GM18873 (cell line): ENCODE data around the gene CGB5.
"Not testable (repeated sequence)": the region's sequence is repeated elsewhere in the genome, so short reads cannot be mapped to it uniquely, and the experiment has no call there.

Experiments
- ATAC-seq: cut with Tn5 transposase; IDR thresholded peaks from one replicate; pipeline ENCODE4 v1.9.1; 2021; ENCODE audit warnings: mild to moderate bottlenecking, moderate library complexity, moderate number of reproducible peaks; ENCODE audit not compliant: unreplicated experiment, low FRiP score

The CGB5 gene

GRCh38 chr19:49020931-49021895 lies 22.4 kb upstream of the CGB5 start:
- ATAC-seq: no peak

DNA sequence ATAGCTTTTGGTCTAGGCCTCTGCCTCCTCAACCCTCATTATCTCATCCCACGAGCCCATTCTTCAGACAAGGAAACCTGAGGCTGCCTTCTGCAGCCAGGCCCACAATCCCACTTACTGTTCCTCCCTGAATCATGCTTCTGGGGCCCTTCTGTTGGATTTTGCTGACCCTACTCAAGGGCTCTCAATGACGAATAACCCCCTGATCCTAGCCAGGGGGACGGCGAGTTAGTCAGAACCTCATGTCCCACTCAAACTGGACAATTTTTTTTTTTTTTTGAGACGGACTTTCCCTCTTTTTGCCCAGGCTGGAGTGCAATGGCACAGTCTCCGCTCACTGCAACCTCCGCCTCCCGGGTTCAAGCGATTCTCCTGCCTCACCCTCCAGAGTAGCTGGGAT lies 21.5 kb upstream of the CGB5 start:
- no peak for ATAC-seq

GRCh38 chr19:49024233-49024632 lies 19.4 kb upstream of the CGB5 start, which contains the start of gene CGB3:
CGB3 (minus strand) TSS chr19:49024333; CDS start chr19:49023971, 362 bp downstream.
- not testable (repeated sequence) for ATAC-seq

DNA sequence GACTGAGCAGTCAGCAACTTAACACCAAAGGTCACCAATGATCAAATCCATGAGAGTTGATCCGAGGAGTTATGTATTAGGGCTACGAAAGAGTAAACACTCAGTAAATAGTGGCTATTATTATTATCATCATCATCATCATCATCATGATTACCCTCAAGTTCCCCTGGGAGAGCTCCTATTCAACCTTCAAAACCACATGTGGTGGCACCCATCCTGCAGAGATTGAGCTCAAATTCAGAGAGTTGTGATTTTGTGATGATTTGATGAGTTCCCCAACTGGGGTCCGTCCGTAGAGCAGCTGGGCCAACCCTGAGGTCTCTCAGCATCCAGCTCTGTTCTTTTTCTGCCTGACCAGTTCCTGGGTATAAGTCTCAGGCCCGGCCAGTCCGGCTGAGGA lies 18.6 kb upstream of the CGB5 start:
- not testable (repeated sequence) for ATAC-seq

- ATAC-seq: not testable (repeated sequence)
These were observed 18.0 kb upstream of the CGB5 start for GRCh38 chr19:49025599-49025998.

DNA sequence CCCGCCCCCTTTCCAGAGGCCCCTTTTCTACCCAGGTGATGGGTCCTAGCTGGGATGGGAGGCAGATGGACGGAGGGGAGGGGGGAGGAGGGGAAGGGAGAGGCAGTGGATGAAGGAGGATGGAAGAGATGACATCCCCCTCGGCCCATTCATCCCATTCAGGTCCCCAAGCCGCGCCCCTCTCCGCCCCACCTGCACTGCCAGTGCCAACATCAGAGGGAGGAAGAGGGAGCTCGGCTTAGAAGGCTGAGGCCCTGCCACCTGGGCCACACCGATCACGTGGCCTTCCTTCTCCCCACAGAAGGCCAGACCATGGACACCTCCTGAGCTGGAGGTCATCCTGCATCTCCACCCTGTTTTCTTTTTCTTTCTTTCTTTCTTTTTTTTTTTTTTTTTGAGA lies 15.0 kb upstream of the CGB5 start:
- not testable (repeated sequence) for ATAC-seq

DNA sequence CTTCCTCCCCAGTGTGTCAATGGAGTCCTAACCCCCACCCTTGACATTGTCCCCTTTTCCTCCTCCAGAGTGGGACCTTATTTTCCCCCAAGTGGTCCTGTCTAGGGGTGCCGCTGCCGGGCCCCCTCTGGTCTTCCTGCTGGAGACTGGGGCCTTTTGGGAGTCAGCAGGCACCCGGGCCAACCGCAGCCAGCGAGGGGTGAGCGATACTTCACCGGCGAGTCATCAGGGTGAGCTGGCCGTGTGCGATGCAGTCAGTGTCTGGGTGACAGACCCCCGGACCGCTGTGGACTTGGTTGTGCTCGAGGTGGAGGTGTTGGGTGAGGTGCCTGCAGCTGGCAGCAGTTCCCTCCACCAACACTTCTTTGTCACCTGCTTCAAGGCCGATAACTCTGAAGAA lies 13.9 kb upstream of the CGB5 start:
- not testable (repeated sequence) for ATAC-seq

DNA sequence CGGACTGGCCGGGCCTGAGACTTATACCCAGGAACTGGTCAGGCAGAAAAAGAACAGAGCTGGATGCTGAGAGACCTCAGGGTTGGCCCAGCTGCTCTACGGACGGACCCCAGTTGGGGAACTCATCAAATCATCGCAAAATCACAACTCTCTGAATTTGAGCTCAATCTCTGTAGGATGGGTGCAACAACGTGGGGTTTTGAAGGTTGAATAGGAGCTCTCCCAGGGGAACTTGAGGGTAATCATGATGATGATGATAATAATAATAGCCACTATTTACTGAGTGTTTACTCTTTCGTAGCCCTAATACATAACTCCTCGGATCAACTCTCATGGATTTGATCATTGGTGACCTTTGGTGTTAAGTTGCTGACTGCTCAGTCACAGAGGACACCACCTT lies 13.3 kb upstream of the CGB5 start:
- not testable (repeated sequence) for ATAC-seq

- ATAC-seq: not testable (repeated sequence)
These were observed 11.9 kb upstream of the CGB5 start, which contains the start of gene CGB2 for GRCh38 chr19:49031642-49032301. CGB2 (plus strand) TSS chr19:49031890; CDS start chr19:49032096, 206 bp downstream.

GRCh38 chr19:49036815-49037214 lies 6.8 kb upstream of the CGB5 start, which contains the start of gene CGB1:
CGB1 (minus strand) TSS chr19:49036895; CDS start chr19:49036711, 184 bp downstream.
- ATAC-seq: not testable (repeated sequence)

DNA sequence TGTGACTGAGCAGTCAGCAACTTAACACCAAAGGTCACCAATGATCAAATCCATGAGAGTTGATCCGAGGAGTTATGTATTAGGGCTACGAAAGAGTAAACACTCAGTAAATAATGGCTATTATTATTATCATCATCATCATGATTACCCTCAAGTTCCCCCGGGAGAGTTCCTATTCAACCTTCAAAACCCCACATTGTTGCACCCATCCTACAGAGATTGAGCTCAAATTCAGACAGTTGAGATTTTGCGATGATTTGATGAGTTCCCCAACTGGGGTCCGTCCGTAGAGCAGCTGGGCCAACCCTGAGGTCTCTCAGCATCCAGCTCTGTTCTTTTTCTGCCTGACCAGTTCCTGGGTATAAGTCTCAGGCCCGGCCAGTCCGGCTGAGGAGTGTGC lies 5.5 kb upstream of the CGB5 start:
- ATAC-seq: not testable (repeated sequence)

DNA sequence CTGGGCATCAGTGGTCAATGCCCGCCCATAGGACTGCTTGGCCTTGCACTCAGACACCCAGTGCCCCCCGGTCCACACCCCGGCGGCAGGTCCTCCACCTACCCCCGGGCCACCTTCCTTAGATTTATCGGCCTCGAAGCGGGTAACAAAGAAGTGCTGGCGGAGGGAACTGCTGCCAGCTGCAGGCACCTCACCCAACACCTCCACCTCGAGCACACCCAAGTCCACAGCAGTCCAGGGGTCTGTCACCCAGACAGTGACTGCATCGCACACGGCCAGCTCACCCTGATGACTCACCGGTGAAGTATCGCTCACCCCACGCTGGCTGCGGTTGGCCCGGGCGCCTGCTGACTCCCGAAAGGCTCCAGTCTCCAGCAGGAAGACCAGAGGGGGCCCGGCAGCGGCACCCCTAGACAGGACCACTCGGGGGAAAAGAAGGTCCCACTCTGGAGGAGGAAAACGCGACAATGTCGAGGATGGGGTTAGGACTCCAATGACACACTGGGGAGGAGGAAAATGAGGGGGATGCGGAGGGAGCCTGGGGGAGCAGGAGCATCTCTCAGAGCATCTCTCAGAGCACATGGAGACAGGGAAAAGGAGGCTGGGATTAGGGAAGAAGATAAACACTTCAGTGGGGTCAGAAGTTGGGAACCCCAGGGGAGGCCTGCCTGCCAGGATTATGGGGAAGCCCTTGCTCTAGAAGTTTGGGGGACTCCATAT lies 4.9 kb upstream of the CGB5 start:
- not testable (repeated sequence) for ATAC-seq

GRCh38 chr19:49039736-49040135 lies 3.9 kb upstream of the CGB5 start:
- ATAC-seq: not testable (repeated sequence)

- ATAC-seq: no peak
These were observed 1.5 kb upstream of the CGB5 start for GRCh38 chr19:49042177-49042576.

DNA sequence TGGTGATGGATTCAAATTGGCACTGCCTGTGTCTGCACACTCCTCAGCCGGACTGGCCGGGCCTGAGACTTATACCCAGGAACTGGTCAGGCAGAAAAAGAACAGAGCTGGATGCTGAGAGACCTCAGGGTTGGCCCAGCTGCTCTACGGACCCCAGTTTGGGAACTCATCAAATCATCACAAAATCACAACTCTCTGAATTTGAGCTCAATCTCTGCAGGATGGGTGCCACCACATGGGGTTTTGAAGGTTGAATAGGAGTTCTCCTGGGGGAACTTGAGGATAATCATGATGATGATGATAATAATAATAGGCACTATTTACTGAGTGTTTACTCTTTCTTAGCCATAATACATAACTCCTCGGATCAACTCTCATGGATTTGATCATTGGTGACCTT lies 982 bp upstream of the CGB5 start:
- ATAC-seq: not testable (repeated sequence)

GRCh38 chr19:49049011-49049410 lies 5.4 kb downstream of the CGB5 start, which contains the start of gene CGB8:
CGB8 (minus strand) TSS chr19:49049111; CDS start chr19:49048739, 372 bp downstream.
- not testable (repeated sequence) for ATAC-seq

DNA sequence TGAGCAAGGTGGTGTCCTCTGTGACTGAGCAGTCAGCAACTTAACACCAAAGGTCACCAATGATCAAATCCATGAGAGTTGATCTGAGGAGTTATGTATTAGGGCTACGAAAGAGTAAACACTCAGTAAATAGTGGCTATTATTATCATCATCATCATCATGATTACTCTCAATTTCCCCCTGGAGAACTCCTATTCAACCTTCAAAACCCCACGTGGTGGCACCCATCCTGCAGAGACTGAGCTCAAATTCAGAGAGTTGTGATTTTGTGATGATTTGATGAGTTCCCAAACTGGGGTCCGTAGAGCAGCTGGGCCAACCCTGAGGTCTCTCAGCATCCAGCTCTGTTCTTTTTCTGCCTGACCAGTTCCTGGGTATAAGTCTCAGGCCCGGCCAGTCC lies 6.2 kb downstream of the CGB5 start:
- not testable (repeated sequence) for ATAC-seq

DNA sequence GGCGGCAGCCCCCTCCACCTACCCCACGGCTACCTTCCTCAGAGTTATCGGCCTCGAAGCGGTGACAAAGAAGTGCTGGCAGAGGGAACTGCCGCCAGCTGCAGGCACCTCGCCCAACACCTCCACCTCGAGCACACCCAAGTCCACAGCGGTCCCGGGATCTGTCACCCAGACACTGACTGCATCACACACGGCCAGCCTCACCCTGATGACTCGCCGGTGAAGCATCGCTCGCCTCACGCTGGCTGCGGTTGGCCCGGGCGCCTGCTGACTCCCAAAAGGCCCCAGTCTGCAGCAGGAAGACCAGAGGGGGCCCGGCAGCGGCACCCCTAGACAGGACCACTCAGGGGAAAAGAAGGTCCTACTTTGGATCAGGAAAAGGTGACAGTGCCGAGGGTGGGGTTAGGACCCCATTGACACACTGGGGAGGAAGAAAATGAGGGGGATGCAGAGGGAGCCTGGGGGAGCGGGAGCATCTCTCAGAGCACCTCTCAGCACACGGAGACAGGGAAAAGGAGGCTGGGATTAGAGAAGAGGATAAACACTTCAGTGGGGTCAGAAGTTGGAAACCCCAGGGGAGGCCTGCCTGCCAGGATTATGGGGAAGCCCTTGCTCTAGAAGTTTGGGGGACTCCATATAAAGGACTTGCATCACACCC lies 6.9 kb downstream of the CGB5 start:
- ATAC-seq: not testable (repeated sequence)

- ATAC-seq: no peak
These were observed 12.7 kb downstream of the CGB5 start for GRCh38 chr19:49056101-49056901.
